GM18867 (cell line): ENCODE measurements around the gene MLST8.
"Not testable (repeated sequence)": the region's sequence is repeated elsewhere in the genome, so short reads cannot be mapped to it uniquely, and the experiment has no call there.

Experiments used
- ATAC-seq: cut with Tn5 transposase; IDR thresholded peaks from one replicate; pipeline ENCODE4 v1.9.1; 2021; ENCODE audit warnings: mild to moderate bottlenecking, moderate library complexity; ENCODE audit not compliant: unreplicated experiment

The MLST8 gene

DNA sequence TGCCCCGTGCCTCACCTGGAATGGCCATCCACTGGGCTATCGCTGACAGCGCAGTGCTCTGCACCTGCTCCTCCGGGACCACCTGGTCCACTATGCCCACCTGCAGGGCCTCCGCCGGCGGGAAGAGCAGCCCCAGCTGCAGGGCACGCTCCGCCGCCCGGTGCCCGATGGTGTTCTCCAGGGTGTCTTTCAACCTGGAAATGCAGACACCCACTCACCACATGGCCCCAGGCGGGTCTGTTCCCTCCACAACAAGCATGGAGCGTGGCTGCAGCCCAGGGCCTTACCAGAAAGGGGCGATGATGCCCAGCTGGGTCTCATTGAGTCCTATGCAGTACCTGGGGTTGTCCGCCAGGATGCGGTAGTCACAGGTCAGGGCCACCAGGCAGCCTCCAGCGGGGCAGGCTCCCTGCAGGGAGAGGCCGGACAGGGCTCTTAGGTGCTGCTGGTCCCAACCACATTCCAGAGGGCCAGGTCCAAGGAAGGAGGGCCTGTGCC is 37.8 kb downstream of the MLST8 start:
- no peak for ATAC-seq

- no peak for ATAC-seq
Measured at GRCh38 chr16:2243781-2244180, 38.5 kb downstream of the MLST8 start.

DNA sequence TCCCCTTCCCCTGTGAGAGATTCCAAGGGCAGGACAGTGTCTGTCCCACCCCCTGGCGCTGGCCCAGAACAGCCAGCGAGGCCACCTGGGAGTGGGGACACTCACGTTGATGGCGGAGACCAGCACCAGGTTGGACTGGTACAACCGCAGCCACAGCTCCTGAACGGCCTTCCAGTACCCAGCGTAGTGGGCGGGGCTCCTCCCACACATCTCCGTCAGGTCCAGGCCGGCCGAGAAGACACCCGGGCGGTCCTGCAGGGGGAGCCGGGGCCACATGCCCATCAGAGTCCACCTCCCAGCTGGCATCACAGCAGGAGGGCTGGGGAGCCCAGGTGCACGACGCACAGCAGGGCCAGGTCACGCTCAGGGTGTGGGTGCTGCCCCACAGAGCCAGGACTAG is 39.0 kb downstream of the MLST8 start:
- no peak for ATAC-seq

DNA sequence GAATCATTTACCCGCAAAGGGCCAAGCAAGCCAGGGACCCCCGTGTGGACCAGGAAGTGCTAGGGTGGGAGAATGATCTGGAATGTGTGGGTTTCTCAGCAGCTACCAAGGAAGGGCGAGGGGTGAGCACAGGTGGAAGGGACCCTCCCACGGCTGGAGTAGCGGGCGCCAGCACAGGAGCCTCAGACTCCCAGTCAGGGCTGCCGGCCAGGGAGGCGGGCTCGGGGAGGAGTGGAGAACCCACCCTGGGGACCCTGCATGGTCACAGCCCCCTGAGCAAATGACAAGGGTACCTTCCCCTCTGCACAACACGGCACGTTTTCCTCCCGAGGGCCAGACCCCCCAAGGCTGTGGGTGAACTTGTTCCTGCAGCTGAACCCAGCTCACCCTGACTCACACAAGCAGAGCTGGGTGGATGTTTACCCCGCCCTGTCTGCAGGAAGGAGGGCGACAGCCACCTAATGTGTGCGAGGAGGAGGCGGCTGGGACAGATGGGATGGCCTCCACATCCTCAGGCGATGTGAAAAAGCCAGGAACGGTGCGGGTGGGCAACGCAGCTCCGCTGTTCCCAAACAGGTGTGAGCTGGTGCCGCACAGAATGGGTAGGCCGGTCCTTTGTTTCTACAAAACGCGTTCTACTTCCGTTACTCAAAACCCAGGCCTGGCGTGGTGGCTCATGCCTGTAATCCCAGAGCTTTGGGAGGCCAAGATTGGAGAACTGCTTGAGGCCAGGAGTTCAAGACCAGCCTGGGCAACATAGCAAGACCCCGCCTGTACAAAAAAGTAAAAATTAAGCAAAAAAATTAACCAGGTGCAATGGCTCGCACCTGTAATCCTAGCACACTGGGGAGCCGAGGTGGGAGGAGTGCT is 39.9 kb downstream of the MLST8 start:
- no peak for ATAC-seq

DNA sequence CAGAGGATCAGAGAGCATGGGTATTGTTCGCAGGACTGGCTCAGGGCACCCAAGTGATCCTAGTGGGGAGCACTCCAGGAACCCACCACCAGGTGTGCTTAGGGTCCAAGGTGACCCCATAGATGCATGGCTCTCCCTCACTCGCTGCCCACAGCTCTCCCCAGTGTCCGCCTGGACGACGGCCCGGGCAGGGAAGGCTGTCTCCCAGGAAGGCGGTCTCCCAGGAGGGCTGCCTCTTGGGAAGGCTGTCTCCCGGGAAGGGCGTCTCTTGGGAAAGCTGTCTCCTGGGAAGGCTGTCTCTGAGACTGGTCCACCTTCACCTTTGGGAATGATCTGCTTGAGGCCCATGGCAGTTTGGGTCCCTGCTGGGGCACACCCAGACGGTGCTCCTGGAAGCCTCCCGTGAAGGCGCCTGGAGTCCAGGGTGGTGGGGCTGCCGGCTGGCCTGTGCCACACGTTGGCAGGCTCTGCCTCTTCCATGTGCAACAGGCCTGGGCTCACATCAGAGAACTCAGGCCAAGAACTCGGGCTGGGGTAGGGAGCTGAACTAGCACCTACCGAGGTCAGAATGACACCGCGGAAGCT is 41.1 kb downstream of the MLST8 start:
- ATAC-seq = no peak

GRCh38 chr16:2250652-2251295 is 45.5 kb downstream of the MLST8 start:
- no peak for ATAC-seq

DNA sequence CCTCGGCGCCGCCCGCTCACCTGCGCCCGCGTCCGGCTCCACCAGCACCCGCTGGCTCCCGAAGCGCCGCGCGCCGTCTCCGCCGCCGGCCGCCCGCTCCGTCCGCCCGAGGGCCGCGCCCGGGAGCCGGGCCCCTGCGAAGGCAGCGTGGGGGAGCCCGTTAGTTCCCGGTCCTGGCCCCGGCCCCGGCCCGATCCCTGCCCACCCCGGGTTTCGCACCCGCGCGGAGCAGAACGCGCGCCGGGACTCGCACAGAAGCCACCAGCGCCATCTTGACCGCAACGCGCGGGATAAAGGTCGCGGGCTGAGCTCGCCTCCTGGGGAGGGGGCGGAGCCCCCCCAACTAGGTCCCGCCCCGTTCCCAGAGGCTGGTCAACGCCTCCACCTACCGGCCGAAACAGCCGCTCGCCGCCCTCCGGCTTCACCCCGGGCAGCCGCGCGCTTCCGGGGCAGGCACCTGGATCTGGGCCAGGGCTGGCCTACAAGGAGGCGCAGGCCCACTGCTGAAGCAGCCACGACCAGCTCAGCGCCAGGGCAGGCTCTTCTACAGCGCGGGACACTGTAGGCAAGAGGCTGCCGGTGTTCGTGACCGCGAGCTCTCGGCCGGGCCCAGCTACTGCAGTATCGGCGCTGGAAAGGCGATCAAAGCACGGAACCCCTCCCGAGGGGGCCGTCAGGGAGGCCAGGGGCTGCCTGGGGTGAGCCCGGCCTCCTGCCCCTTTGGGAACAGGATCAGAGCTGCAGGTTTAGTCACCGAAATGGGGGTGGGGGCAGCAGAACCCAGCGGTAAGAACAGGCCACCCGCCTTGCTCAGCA is 46.2 kb downstream of the MLST8 start, which contains the start of gene ECI1:
ECI1 (minus strand) TSS at position 292 of the 816 bp plus-strand sequence; CDS start at position 271, 21 bp downstream.
- ATAC-seq = peak; percentile 91

- ATAC-seq = no peak
Measured at GRCh38 chr16:2252806-2253148, 47.5 kb downstream of the MLST8 start.

DNA sequence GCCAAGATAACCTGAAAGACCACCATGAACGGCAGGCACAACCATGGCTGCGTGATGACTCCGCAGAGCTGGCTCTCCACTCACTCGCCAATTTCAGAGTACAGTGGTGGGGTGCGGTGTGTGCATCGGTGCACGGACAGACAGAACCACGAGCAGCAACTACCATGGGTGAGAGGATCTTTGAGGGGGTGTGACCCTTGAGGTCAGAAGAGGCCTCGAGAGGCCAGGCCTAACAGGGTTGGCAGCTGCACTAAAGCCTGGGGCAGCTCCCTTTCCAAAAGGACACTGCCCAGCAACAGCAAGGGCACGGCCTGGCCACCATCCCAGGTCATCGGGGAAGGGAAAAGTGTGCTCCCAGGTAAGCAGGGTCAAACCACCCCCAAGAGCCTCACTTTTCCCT is 48.0 kb downstream of the MLST8 start:
- no peak for ATAC-seq

DNA sequence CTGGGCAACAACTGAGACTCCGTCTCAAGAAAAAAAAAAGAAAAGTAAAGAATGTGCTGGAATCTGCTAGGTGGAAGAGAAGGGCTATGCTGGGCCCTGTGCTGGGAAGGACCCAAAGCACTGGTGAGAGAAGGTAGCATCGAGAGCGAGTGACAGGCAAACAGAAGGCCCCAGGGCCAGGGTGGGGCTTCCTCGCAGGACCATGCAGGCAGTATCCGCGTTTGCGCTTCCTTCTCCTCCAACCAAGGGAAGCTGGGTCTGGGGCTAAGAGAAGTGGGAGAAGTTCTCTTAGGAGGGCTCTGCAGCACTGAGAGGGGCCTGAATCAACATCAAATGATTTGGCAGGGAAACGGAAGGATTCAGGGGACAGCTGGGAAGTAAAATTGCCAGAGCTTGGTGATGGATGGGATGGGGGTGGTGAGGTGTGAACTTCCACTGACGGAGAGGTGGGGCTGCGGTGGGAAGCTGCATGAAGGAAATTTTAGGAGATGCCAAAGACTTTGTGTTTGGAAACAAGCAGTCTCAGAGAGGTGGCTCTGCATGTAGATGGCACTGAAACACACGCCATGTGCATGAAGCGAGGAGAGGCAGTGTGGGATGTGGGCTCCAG is 51.4 kb downstream of the MLST8 start:
- no peak for ATAC-seq

GRCh38 chr16:2257726-2258125 is 52.5 kb downstream of the MLST8 start:
- no peak for ATAC-seq

DNA sequence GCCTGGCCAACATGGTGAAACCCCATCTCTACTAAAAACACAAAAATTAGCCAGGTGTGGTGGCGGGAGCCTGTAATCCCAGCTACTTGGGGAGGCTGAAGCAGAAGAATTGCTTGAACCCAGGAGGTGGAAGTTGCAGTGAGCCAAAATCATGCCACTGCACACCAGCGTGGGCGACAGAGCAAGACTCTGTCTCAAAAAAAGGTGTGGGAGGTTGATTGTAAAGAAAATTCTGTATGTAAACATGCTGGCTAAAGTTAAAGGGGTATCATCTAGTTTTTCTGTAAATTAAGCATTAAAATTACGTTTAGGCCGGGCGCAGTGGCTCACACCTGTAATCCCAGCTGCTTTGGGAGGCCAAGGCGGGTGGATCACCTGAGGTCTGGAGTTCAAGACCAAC is 53.3 kb downstream of the MLST8 start:
- not testable (repeated sequence) for ATAC-seq
